GM19468 (cell line): ENCODE data around the gene CYLC2.

Source experiments
- ATAC-seq: cut with Tn5 transposase; IDR thresholded peaks from one replicate; pipeline ENCODE4 v1.9.1; 2021; ENCODE audit warnings: mild to moderate bottlenecking, moderate library complexity, moderate number of reproducible peaks; ENCODE audit not compliant: unreplicated experiment; ENCODE audit errors: extremely low read depth

CYLC2 gene

GRCh38 chr9:102995033-102995432 lies at the start of gene CYLC2:
CYLC2 (plus strand) TSS chr9:102995333; CDS start chr9:102995381, 48 bp downstream.
- no peak for ATAC-seq

- no peak for ATAC-seq
These were observed 44.8 kb upstream of the CYLC2 start for GRCh38 chr9:102950346-102950745.

- ATAC-seq = no peak
These were observed 28.1 kb upstream of the CYLC2 start for GRCh38 chr9:102966999-102967398.

- no peak for ATAC-seq
These were observed 27.2 kb upstream of the CYLC2 start for GRCh38 chr9:102967979-102968378.

GRCh38 chr9:102972780-102973179 lies 22.4 kb upstream of the CYLC2 start:
- no peak for ATAC-seq

- ATAC-seq = no peak
These were observed 20.6 kb upstream of the CYLC2 start for GRCh38 chr9:102974530-102974929.

GRCh38 chr9:102975251-102975650 lies 19.9 kb upstream of the CYLC2 start:
- ATAC-seq = no peak

- ATAC-seq = no peak
These were observed 9.8 kb upstream of the CYLC2 start for GRCh38 chr9:102985162-102985895.

GRCh38 chr9:102986425-102986824 lies 8.7 kb upstream of the CYLC2 start:
- no peak for ATAC-seq

GRCh38 chr9:103003689-103004088 lies 8.6 kb downstream of the CYLC2 start:
- ATAC-seq = no peak

GRCh38 chr9:103014242-103014641 lies 19.1 kb downstream of the CYLC2 start:
- no peak for ATAC-seq

- ATAC-seq = no peak
These were observed 30.7 kb downstream of the CYLC2 start for GRCh38 chr9:103025796-103026195.

- no peak for ATAC-seq
These were observed 42.7 kb downstream of the CYLC2 start for GRCh38 chr9:103037508-103038477.

GRCh38 chr9:103041961-103042360 lies 46.8 kb downstream of the CYLC2 start:
- no peak for ATAC-seq
